BE2C (cell line): ENCODE results near the gene ZNF780A.
A peak's percentile ranks its signal among the peaks of the same experiment; 100 is the strongest.

ENCODE experiments used
- DNase-seq: peaks from one replicate; pipeline ENCODE4 v3.0.0-alpha.2; 2020
- H3K27me3 ChIP-seq: fragments of 250-450 bp; sonication (Bioruptor Pico); 2 replicates; pipeline ENCODE4 v1.5.1; 2020; ENCODE audit warnings: mild to moderate bottlenecking
- H3K36me3 ChIP-seq: fragments of 250-450 bp; sonication (Bioruptor Pico); 2 replicates; pipeline ENCODE4 v1.5.1; 2020; ENCODE audit warnings: mild to moderate bottlenecking
- H3K4me1 ChIP-seq: fragments of 250-450 bp; sonication (Bioruptor Pico); 2 replicates; pipeline ENCODE4 v1.5.1; 2020
- H3K4me3 ChIP-seq: 2 replicates; pipeline ENCODE4 v1.5.1; 2011; ENCODE audit warnings: low read depth, low read length
- H3K9me3 ChIP-seq: fragments of 250-450 bp; sonication (Bioruptor Pico); 2 replicates; pipeline ENCODE4 v1.5.1; 2020
- TF ChIP-seq, protein P1 (sequence below): IDR thresholded peaks from 2 replicates; pipeline ENCODE4 v1.5.1; 2012; ENCODE audit warnings: mild to moderate bottlenecking, low read depth, low read length

ZNF780A gene

DNA sequence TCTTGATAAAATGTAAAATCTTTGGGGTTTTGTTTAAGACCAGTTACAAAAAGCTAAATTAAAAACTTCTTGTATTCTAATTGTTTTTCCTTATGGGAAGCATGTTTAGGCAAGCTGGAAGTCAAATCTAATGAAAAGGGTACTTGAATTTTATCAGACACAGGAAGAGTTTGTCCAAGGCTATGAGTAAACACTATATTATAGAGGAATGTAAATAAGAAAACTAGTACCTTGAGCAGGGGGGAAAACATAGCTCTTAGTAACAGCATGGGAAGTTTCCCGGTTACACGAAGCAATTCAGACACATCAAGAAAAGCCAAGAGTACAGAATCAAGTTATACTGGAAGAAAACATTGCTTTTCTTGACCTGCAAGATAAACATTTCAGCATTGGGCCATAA is 19.8 kb upstream of the ZNF780A start:
- Histone ChIP-seq H3K27me3 (no peaks in the 10 kb centered on the region), H3K4me3 (no peak overlapping the region), H3K36me3 (no peaks in the 10 kb centered on the region), H3K9me3 (no peaks in the 10 kb centered on the region), H3K4me1 (no peaks in the 10 kb centered on the region)
- no peak for DNase-seq
- TF ChIP-seq, protein P1, sequence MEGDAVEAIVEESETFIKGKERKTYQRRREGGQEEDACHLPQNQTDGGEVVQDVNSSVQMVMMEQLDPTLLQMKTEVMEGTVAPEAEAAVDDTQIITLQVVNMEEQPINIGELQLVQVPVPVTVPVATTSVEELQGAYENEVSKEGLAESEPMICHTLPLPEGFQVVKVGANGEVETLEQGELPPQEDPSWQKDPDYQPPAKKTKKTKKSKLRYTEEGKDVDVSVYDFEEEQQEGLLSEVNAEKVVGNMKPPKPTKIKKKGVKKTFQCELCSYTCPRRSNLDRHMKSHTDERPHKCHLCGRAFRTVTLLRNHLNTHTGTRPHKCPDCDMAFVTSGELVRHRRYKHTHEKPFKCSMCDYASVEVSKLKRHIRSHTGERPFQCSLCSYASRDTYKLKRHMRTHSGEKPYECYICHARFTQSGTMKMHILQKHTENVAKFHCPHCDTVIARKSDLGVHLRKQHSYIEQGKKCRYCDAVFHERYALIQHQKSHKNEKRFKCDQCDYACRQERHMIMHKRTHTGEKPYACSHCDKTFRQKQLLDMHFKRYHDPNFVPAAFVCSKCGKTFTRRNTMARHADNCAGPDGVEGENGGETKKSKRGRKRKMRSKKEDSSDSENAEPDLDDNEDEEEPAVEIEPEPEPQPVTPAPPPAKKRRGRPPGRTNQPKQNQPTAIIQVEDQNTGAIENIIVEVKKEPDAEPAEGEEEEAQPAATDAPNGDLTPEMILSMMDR = no peak

DNA sequence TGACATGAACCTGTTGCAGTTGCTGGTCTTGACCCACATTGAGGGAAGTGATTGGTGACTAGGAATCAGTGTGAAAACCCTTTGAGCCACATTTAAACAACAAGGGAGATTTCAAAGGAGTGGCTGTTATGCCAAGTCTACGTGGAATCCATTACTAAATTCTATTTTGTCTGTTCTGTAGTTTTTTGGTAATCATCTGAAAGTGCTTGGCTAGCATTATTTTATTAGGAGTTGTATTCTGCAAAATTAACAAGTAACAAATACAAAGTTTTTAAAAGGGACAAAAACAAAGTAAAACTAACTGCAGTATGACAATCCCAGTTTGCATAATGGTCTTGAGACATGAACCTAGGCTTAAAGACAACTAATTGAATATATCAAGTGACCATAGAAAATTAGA is 14.0 kb upstream of the ZNF780A start:
- TF ChIP-seq, protein P1 = no peak

DNA sequence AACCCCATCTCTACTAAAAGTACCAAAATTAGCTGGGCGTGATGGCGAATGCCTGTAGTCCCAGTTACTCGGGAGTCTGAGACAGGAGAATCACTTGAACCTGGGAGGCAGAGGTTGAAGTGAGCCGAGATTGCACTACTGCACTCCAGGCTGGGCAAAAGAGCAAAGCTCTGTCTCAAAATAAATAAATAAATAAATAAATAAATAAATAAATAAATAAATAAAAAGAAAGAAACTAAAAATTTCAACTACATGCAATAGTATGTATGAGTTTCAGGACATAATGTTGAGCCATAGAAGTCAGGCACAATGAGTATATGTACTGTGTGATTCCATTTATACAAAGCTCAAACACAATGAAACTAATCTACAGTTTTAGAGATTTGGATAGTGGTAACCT is 12.9 kb upstream of the ZNF780A start:
- no peak for DNase-seq
- TF ChIP-seq, protein P1 = no peak

More for the DNA sequence above, 14.0 kb upstream of the ZNF780A start:
- Histone ChIP-seq H3K4me1 (no peaks in the 10 kb centered on the region), H3K9me3 (no peaks in the 10 kb centered on the region), H3K4me3 (no peak overlapping the region), H3K36me3 (no peaks in the 10 kb centered on the region), H3K27me3 (no peaks in the 10 kb centered on the region)
- DNase-seq = no peak

DNA sequence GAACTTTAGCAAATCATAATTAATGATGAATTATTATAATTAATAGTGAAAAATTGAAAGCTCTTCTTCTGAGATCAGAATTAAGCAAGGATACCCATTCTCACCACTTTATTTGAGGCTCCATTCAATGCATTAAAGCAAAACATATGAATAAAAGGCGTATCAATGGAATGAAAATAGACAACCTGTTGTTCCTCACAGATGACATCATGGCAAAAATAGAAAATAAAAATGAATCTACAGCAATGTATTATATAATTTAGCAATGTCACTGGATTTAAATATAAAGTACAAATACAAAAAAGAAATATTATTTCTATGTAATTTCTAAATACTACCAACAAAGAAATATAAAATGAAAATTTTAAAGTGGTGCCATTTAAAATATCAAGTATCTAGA is 11.1 kb upstream of the ZNF780A start:
- Histone ChIP-seq H3K36me3 (no peaks in the 10 kb centered on the region), H3K27me3 (no peaks in the 10 kb centered on the region), H3K4me3 (no peak overlapping the region), H3K9me3 (no peaks in the 10 kb centered on the region), H3K4me1 (no peaks in the 10 kb centered on the region)
- DNase-seq = no peak
- TF ChIP-seq, protein P1 = no peak

More for the DNA sequence above, 12.9 kb upstream of the ZNF780A start:
- Histone ChIP-seq H3K4me3 (no peak overlapping the region), H3K9me3 (no peaks in the 10 kb centered on the region), H3K4me1 (no peaks in the 10 kb centered on the region), H3K27me3 (no peaks in the 10 kb centered on the region), H3K36me3 (no peaks in the 10 kb centered on the region)

DNA sequence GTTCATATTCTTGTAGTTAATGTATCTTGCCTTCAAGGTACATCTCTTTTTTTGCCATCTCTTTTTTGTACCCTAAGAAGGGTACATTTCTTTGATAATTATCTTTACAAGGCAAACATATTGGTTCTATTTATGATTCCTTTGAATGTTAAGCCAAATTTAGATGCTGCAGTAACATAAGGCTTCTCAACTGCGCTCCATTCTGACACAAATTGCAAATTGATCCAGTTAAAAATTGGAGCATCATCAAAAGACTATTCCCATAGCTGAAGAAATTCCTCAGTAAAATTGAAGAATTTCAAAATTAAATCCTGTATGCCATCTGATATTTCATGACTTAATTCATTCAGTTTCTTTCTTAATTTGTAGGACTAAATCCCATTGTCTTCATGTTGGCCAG is 2.7 kb upstream of the ZNF780A start:
- H3K27me3 ChIP-seq = no peaks in the 10 kb centered on the region
- H3K36me3 ChIP-seq = no peaks in the 10 kb centered on the region
- no peak overlapping the region for H3K4me3 ChIP-seq
- DNase-seq = no peak
- TF ChIP-seq, protein P1 = no peak
- H3K9me3 ChIP-seq = no peaks in the 10 kb centered on the region
- H3K4me1 ChIP-seq = no peaks in the 10 kb centered on the region

DNA sequence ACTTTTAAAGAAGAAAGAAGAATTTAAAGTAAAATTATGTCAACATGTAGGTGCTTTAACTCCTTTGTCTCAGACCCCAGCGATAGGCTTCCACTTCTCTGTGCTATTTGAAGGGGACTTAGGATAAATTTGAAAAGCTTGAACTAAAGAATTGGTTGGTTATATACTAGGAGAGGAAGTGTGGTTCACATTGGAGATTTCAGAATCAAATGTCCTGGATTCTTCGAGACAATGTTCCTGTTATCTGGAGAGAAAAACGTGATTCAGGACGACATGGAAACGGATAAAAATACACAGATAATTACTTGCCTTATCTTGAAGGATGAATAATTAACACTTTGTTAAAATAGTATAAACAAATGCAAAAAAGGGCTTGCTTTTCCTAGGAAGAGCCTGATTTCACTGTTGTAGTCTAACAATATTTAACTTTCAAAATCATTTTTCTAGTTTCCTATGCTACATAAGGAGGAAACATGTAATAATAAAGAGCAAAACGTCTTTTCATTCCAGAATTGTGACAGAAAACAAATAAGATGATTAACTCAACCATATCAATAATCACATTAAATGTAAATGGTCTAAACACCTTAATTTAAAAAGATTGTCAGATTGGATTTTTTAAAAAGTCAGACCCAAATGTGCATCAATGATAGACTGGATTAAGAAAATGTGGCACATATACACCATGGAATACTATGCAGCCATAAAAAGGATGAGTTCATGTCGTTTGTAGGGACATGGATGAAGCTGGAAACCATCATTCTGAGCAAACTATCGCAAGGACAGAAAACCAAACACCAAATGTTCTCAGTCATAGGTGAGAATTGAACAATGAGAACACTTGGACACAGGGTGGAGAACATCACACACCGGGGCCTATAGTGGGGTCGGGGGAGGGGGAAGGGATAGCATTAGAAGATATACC is 724 bp upstream of the ZNF780A start:
- Histone ChIP-seq H3K9me3 (no peaks in the 10 kb centered on the region), H3K36me3 (no peaks in the 10 kb centered on the region), H3K4me1 (no peaks in the 10 kb centered on the region), H3K27me3 (no peaks in the 10 kb centered on the region), H3K4me3 (peak overlapping the region; percentile 94)
- DNase-seq = no peak
- TF ChIP-seq, protein P1 = no peak
